GM12878 (cell line): Measurements from ENCODE around the gene DDX10. TPM values are rescaled to one million over a fixed set of nuclear protein-coding genes. Genes with fewer than 3 reads are reported as not detected.

ENCODE experiments used
- ATAC-seq: fragments of 200-7000 bp; cut with Tn5 transposase; 3 replicates; pipeline ENCODE4 v1.9.1; 2020; ENCODE audit warnings: mild to moderate bottlenecking, moderate library complexity
- BruUV-seq: library from RNA; stranded (reverse); fragments of 400-500 nt; replicated peaks from 2 replicates; lab custom pipeline; 2021; lab: Mats Ljungman, UMichigan
- CTCF ChIA-PET: fragments of 300-600 bp; sonication (Branson Sonifier 250); formaldehyde crosslinking; extraction: SDS; loops from one replicate; lab custom pipeline; 2021; ENCODE audit warnings: inconsistent platforms; lab: Yijun Ruan, JAX
- POLR2A ChIA-PET: fragments of 350-600 bp; formaldehyde crosslinking; extraction: SDS; loops from one replicate; lab custom pipeline; 2021; ENCODE audit warnings: inconsistent platforms; lab: Charles Lee
- RAD21 ChIA-PET: fragments of 300-600 bp; sonication (Branson Sonifier 250); formaldehyde crosslinking; loops from one replicate; lab custom pipeline; 2023; ENCODE audit warnings: antibody characterized with exemption; ENCODE audit not compliant: unreplicated experiment; lab: Charles Lee
- SMC1A ChIA-PET: fragments of 300-600 bp; sonication (Branson Sonifier 250); formaldehyde crosslinking; loops from one replicate; lab custom pipeline; 2023; ENCODE audit not compliant: unreplicated experiment, uncharacterized antibody; lab: Charles Lee
- DNase-seq: peaks from one replicate; pipeline ENCODE4 v3.0.0-alpha.2; 2011; ENCODE audit warnings: low read depth, low spot score
- FAIRE-seq: peaks from 3 replicates; lab custom pipeline; 2011; peaks lifted over from hg19 to GRCh38; lab: Jason Lieb, UNC
- H2AFZ ChIP-seq: 2 replicates; pipeline ENCODE4 v1.6.0; 2011; ENCODE audit warnings: low read depth, low read length, control low read depth; ENCODE audit not compliant: control insufficient read depth
- H3K27ac ChIP-seq: 2 replicates; pipeline ENCODE4 v1.5.1; 2011; ENCODE audit warnings: control low read depth; ENCODE audit not compliant: control insufficient read depth, insufficient read depth
- H3K27me3 ChIP-seq, 2 experiments: replicated peaks in 1 of 2; 2 replicates each; pipeline versions ENCODE4 v1.6.0 to v1.6.1; 2011; ENCODE audit warnings: low read length in 1 of 2; ENCODE audit not compliant: control insufficient read depth in 2 of 2, insufficient read depth in 2 of 2
- H3K36me3 ChIP-seq, 2 experiments: 2 replicates each; pipeline ENCODE4 v1.5.1; 2011; ENCODE audit warnings: low read length in 1 of 2; ENCODE audit not compliant: control insufficient read depth in 2 of 2, insufficient read depth in 2 of 2
- H3K4me1 ChIP-seq: 2 replicates; pipeline ENCODE4 v1.6.1; 2011; ENCODE audit warnings: mild to moderate bottlenecking, low read length, moderate library complexity, mixed read lengths; ENCODE audit not compliant: control insufficient read depth, insufficient read depth
- H3K4me2 ChIP-seq: 2 replicates; pipeline ENCODE4 v1.6.0; 2011; ENCODE audit warnings: control low read depth; ENCODE audit not compliant: control insufficient read depth, insufficient read depth
- H3K4me3 ChIP-seq: fragments of 200-600 bp; sonication (generic); 2 replicates; pipeline ENCODE4 v1.5.1; 2016
- H3K79me2 ChIP-seq: 2 replicates; pipeline ENCODE4 v1.6.0; 2011; ENCODE audit warnings: low read length; ENCODE audit not compliant: control insufficient read depth, insufficient read depth
- H3K9ac ChIP-seq: 2 replicates; pipeline ENCODE4 v1.8.0; 2011; ENCODE audit warnings: low read length, control low read depth, mixed read lengths; ENCODE audit not compliant: control insufficient read depth, insufficient read depth
- H3K9me3 ChIP-seq: replicated peaks from 3 replicates; pipeline ENCODE4 v1.5.1; 2011; ENCODE audit warnings: mild to moderate bottlenecking, low read length; ENCODE audit not compliant: control insufficient read depth, insufficient read depth
- H4K20me1 ChIP-seq: 2 replicates; pipeline ENCODE4 v1.6.0; 2011; ENCODE audit not compliant: control insufficient read depth, insufficient read depth
- HDGF ChIP-seq: fragments of 450-650 bp; IDR thresholded peaks from 2 replicates; pipeline ENCODE4 v1.6.1; 2016; ENCODE audit warnings: antibody characterized with exemption
- LARP7 ChIP-seq: fragments of 450-650 bp; IDR thresholded peaks from 2 replicates; pipeline ENCODE4 v1.6.1; 2017; ENCODE audit warnings: mild to moderate bottlenecking
- MYB ChIP-seq: fragments of 150-350 bp; IDR thresholded peaks from 2 replicates; pipeline ENCODE4 v1.6.1; 2014; ENCODE audit warnings: mild to moderate bottlenecking, low read depth, low read length, borderline replicate concordance
- NRF1 ChIP-seq: conservative IDR thresholded peaks from 2 replicates; pipeline ENCODE4 v1.6.1; 2011; ENCODE audit warnings: mild to moderate bottlenecking, low read depth, low read length, improper control_type of control experiment
- POLR2AphosphoS2 ChIP-seq: IDR thresholded peaks from 2 replicates; pipeline ENCODE4 v1.6.1; 2011; ENCODE audit warnings: low read depth, mild to moderate bottlenecking, low read length, improper control_type of control experiment, moderate library complexity
- RAD21 ChIP-seq: IDR thresholded peaks from 2 replicates; pipeline ENCODE4 v1.6.1; 2011; ENCODE audit warnings: mild to moderate bottlenecking, low read depth, low read length, moderate library complexity; ENCODE audit not compliant: insufficient read depth
- RBBP5 ChIP-seq: fragments of 200-600 bp; sonication (generic); conservative IDR thresholded peaks from 2 replicates; pipeline ENCODE4 v1.6.1; 2016
- SMC3 ChIP-seq: IDR thresholded peaks from 2 replicates; pipeline ENCODE4 v1.6.1; 2011; ENCODE audit warnings: low read length, improper control_type of control experiment, borderline replicate concordance
- TARDBP ChIP-seq: IDR thresholded peaks from 2 replicates; pipeline ENCODE4 v1.6.1; 2016; ENCODE audit warnings: borderline replicate concordance
- YY1 ChIP-seq: IDR thresholded peaks from 2 replicates; pipeline ENCODE4 v1.6.1; 2011; ENCODE audit warnings: low read depth, mild to moderate bottlenecking, low read length
- ZNF384 ChIP-seq: IDR thresholded peaks from 2 replicates; pipeline ENCODE4 v1.6.1; 2012; ENCODE audit warnings: low read depth, mild to moderate bottlenecking, low read length, improper control_type of control experiment, borderline replicate concordance
- WGBS: methylation state at CpG from one replicate; pipeline ENCODE4 v1.1.6; 2016; ENCODE audit warnings: low lambda C conversion rate; ENCODE audit not compliant: insufficient replicate concordance, insufficient coverage; ENCODE audit errors: missing lambda C conversion rate; 5-methylcytosine and 5-hydroxymethylcytosine counted together
- in situ Hi-C: fragments of 300-500 bp; cut with MboI; formaldehyde crosslinking; loops from 9 replicates; pipeline ENCODE4 v1.14.3; 2018; ENCODE audit warnings: mixed read lengths
- intact Hi-C: fragments of 100-400 bp; cut with micrococcal nuclease; formaldehyde crosslinking; loops from one replicate; pipeline ENCODE4 v1.14.2; 2022; ENCODE audit not compliant: unreplicated experiment
- polyA plus RNA-seq, 11 experiments: library from polyadenylated mRNA; depleted of rRNA in 4 of 11; unstranded in 6 of 11; stranded (reverse) in 5 of 11; fragments of >200 nt; fragmentation: Nextera tagmentation in 4 of 11; fragmentation: Illumina TruSeq in 1 of 11; extraction: Ambion mirVana in 4 of 11; extraction: Trizol in 1 of 11; gene quantifications; 1 replicate in 1 of 11; 2 replicates in 10 of 11; pipeline versions ENCODE4 v1.2.1 to v1.2.3, GENCODE V29; 2011 to 2016; ENCODE audit warnings: inconsistent platforms in 2 of 11, missing spikeins in 2 of 11, low read depth in 1 of 11
- total RNA-seq, 4 experiments: library from RNA; depleted of rRNA in 3 of 4; stranded (reverse); fragments of >200 nt in 3 of 4; fragmentation: Illumina TruSeq in 1 of 4; extraction: Trizol in 1 of 4; gene quantifications; 2 replicates each; pipeline versions ENCODE4 v1.2.1 to v1.2.3, GENCODE V29; 2013 to 2021
- TF ChIP-seq, protein P1 (sequence below): fragments of 450-650 bp; IDR thresholded peaks from 2 replicates; pipeline ENCODE4 v1.6.1; 2017; ENCODE audit warnings: mild to moderate bottlenecking, low read depth, inconsistent platforms; ENCODE audit not compliant: poor library complexity, severe bottlenecking
- TF ChIP-seq, protein P2 (sequence below): fragments of 450-650 bp; IDR thresholded peaks from 2 replicates; pipeline ENCODE4 v1.6.1; 2017; ENCODE audit warnings: mild to moderate bottlenecking
- TF ChIP-seq, protein P3 (sequence below): fragments of 450-650 bp; IDR thresholded peaks from 2 replicates; pipeline ENCODE4 v1.6.1; 2017; ENCODE audit warnings: borderline replicate concordance

Gene DDX10
- total and polyA plus RNA-seq, 10 of the 15 experiments (the other 5 are each of a cell fraction or from before 2014, with no cell fraction given), result 20.9 to 51.5 (median 31.9) TPM

DNA sequence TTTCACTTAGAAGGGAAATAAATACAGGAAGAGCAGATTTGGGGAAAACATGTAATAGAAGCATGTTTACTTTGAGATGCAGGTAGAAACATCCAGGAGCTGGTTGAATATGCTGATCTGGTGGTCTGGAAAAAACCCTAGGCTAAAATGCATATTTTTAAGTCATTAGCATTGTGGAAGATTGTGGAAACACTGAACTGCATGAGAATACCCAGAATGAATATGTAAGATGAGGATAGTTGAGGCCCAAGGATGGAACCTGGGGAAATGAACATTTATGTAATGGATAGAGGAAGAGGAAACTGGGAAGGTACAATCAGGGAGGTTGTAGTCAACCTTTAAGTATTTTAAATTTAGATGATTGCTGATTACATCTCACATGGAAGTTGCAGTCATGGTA, 269.4 kb downstream of the DDX10 start:
- no peaks in the 10 kb centered on the region for H4K20me1 ChIP-seq
- POLR2A ChIA-PET, result no interaction called here
- H3K9ac ChIP-seq, result no peak overlapping the region
- no peak overlapping the region for H3K4me3 ChIP-seq
- in situ Hi-C loops, result no loop called here
- TF ChIP-seq, protein P1, sequence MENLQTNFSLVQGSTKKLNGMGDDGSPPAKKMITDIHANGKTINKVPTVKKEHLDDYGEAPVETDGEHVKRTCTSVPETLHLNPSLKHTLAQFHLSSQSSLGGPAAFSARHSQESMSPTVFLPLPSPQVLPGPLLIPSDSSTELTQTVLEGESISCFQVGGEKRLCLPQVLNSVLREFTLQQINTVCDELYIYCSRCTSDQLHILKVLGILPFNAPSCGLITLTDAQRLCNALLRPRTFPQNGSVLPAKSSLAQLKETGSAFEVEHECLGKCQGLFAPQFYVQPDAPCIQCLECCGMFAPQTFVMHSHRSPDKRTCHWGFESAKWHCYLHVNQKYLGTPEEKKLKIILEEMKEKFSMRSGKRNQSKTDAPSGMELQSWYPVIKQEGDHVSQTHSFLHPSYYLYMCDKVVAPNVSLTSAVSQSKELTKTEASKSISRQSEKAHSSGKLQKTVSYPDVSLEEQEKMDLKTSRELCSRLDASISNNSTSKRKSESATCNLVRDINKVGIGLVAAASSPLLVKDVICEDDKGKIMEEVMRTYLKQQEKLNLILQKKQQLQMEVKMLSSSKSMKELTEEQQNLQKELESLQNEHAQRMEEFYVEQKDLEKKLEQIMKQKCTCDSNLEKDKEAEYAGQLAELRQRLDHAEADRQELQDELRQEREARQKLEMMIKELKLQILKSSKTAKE, result no peak
- no peak for TF ChIP-seq MYB
- TF ChIP-seq, all 136 proteins: peak for 0
- Histone ChIP-seq H3K4me2 (no peak overlapping the region), H3K4me1 (no peaks in the 10 kb centered on the region), H3K79me2 (no peaks in the 10 kb centered on the region), H3K27ac (no peak overlapping the region), H3K9me3 (no peaks in the 10 kb centered on the region), H3K36me3 (no peaks in the 10 kb centered on the region), H2AFZ (no peak overlapping the region), H3K27me3 (no peaks in the 10 kb centered on the region)
- BruUV-seq, result no TSS peak
- ChIA-PET RAD21 (no interaction called here), CTCF (no interaction called here), SMC1A (interaction anchor here (0.6 kb wide), 1 partner anchor 388 kb away, joined by 3 read pairs; no protein-coding TSS in a partner anchor)
- DNase-seq, result no peak
- FAIRE-seq, result no peak
- intact Hi-C loops, result no loop called here
- ATAC-seq, result no peak

DNA sequence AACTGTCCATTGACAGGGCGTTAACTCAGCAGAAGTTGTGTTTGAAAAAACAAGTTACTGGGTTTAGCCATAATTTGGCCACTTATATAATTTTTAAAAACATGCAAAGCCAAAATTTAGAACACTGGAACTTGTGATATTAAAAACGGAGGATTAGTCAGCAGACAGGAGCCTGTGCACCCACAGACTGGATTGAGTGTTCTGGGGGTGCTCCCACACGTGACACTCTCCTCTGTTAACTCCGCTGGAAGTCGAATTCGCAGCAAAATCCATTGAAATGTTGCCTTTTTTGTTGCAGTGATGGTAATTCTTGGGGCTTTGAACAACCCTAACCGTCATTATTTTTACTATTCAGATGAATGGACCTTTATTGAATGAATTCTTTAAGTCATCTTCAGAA, 269.8 kb downstream of the DDX10 start:
- SMC1A ChIA-PET, result interaction anchor here (0.6 kb wide), 1 partner anchor 388 kb away, joined by 3 read pairs; no protein-coding TSS in a partner anchor
- Histone ChIP-seq H3K36me3 (peaks cover 0 to 1% of the 10 kb centered on the region in 2 experiments; a peak in 1 of 4 replicates), H3K9ac (no peak overlapping the region), H3K27me3 (no peaks in the 10 kb centered on the region), H3K4me3 (no peak overlapping the region), H2AFZ (no peak overlapping the region), H3K4me2 (no peak overlapping the region), H3K4me1 (no peaks in the 10 kb centered on the region), H4K20me1 (no peaks in the 10 kb centered on the region), H3K79me2 (no peaks in the 10 kb centered on the region), H3K9me3 (no peaks in the 10 kb centered on the region), H3K27ac (no peak overlapping the region)
- POLR2A ChIA-PET, result no interaction called here
- CTCF ChIA-PET, result no interaction called here
- in situ Hi-C loops (no loop called here), intact Hi-C loops (no loop called here)
- no peak for DNase-seq
- 95% methylated on average over 7 of the region's 7 CpGs for WGBS
- no peak for ATAC-seq
- no peak for FAIRE-seq
- RAD21 ChIA-PET, result no interaction called here
- no TSS peak for BruUV-seq
- TF ChIP-seq HDGF (no peak), LARP7 (no peak), YY1 (no peak), RAD21 (no peak), RBBP5 (no peak), ZNF384 (no peak), NRF1 (no peak), TARDBP (no peak), SMC3 (no peak), MYB (no peak), POLR2AphosphoS2 (no peak)
- TF ChIP-seq, protein P2, sequence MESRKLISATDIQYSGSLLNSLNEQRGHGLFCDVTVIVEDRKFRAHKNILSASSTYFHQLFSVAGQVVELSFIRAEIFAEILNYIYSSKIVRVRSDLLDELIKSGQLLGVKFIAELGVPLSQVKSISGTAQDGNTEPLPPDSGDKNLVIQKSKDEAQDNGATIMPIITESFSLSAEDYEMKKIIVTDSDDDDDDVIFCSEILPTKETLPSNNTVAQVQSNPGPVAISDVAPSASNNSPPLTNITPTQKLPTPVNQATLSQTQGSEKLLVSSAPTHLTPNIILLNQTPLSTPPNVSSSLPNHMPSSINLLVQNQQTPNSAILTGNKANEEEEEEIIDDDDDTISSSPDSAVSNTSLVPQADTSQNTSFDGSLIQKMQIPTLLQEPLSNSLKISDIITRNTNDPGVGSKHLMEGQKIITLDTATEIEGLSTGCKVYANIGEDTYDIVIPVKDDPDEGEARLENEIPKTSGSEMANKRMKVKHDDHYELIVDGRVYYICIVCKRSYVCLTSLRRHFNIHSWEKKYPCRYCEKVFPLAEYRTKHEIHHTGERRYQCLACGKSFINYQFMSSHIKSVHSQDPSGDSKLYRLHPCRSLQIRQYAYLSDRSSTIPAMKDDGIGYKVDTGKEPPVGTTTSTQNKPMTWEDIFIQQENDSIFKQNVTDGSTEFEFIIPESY, result no peak
- TF ChIP-seq, protein P3, sequence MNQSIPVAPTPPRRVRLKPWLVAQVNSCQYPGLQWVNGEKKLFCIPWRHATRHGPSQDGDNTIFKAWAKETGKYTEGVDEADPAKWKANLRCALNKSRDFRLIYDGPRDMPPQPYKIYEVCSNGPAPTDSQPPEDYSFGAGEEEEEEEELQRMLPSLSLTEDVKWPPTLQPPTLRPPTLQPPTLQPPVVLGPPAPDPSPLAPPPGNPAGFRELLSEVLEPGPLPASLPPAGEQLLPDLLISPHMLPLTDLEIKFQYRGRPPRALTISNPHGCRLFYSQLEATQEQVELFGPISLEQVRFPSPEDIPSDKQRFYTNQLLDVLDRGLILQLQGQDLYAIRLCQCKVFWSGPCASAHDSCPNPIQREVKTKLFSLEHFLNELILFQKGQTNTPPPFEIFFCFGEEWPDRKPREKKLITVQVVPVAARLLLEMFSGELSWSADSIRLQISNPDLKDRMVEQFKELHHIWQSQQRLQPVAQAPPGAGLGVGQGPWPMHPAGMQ, result no peak
